Measurements from ENCODE around the gene PPFIA2.

DNA sequence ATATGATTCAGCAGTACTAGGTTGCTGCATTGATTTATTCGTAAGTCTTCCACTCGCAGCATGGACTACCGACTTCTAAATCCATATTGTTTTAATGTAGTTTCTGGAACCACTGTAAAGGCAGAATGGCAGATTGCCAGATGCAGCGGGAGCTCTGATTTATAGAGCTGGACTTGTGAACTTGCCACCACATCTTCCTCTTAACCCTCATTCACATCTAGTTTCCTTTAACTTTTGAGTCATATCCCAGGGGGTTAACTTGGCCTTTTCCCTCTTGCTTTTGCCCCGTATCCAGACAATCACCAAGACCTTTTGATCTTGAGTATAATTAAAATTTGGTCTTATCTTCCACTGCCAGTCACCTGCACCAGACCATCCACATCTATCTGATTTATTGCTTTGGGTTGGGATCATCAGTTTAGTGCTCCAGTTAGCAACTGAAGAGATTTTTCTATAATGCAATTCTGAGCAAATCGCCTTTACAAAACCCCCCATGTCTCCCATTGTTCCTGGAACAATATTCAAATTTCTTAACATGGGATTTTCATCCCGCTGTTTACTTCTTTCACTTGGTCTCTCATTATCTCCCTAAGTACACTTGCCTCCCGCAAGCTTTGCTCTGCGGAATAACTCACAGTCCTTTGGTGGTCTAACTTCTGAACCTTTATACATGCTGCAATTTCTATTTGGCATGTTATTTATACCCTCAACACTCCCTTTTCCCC, 550.8 kb downstream of the PPFIA2 start:
- TF ChIP-seq, protein P1, sequence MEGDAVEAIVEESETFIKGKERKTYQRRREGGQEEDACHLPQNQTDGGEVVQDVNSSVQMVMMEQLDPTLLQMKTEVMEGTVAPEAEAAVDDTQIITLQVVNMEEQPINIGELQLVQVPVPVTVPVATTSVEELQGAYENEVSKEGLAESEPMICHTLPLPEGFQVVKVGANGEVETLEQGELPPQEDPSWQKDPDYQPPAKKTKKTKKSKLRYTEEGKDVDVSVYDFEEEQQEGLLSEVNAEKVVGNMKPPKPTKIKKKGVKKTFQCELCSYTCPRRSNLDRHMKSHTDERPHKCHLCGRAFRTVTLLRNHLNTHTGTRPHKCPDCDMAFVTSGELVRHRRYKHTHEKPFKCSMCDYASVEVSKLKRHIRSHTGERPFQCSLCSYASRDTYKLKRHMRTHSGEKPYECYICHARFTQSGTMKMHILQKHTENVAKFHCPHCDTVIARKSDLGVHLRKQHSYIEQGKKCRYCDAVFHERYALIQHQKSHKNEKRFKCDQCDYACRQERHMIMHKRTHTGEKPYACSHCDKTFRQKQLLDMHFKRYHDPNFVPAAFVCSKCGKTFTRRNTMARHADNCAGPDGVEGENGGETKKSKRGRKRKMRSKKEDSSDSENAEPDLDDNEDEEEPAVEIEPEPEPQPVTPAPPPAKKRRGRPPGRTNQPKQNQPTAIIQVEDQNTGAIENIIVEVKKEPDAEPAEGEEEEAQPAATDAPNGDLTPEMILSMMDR (conservative IDR thresholded peaks at IDR 0.05; ENCODE audit: low read length): no peak
- no peak for TF ChIP-seq EZH2phosphoT487 (IDR thresholded peaks at IDR 0.05; ENCODE audit: borderline replicate concordance)

Data from Loucy (cell line).